HL-60 (cell line): ENCODE measurements around the gene TMC1.
A peak's percentile ranks its signal among the peaks of the same experiment; 100 is the strongest.
"Not testable (repeated sequence)": the region's sequence is repeated elsewhere in the genome, so short reads cannot be mapped to it uniquely, and the experiment has no call there.

ENCODE experiments used
- DNase-seq, 2 experiments: peaks; one replicate each; pipeline ENCODE4 v3.0.0-alpha.2; 2010 to 2020; ENCODE audit warnings: low read depth in 1 of 2, low spot score in 1 of 2
- H3K27ac ChIP-seq: fragments of 250-450 bp; sonication (Bioruptor Pico); replicated peaks from 2 replicates; pipeline ENCODE4 v1.5.1; 2020; ENCODE audit warnings: mild to moderate bottlenecking, moderate library complexity
- H3K27me3 ChIP-seq: fragments of 250-450 bp; sonication (Bioruptor Pico); 2 replicates; pipeline ENCODE4 v1.5.1; 2021; ENCODE audit warnings: mild to moderate bottlenecking, moderate library complexity; ENCODE audit not compliant: insufficient read depth, poor library complexity, severe bottlenecking
- H3K4me3 ChIP-seq: replicated peaks from 2 replicates; pipeline ENCODE4 v1.5.1; 2011; ENCODE audit warnings: mild to moderate bottlenecking, control low read depth, low read length; ENCODE audit not compliant: insufficient read depth
- CTCF ChIP-seq: IDR thresholded peaks from one replicate; pipeline ENCODE4 v1.5.1; 2011; ENCODE audit warnings: low read length, control low read depth, inconsistent platforms; ENCODE audit not compliant: insufficient read depth
- GABPA ChIP-seq: IDR thresholded peaks from 2 replicates; pipeline ENCODE4 v1.6.1; 2012; ENCODE audit warnings: low read depth
- POLR2AphosphoS5 ChIP-seq: IDR thresholded peaks from 2 replicates; pipeline ENCODE4 v1.6.1; 2012; ENCODE audit warnings: low read depth
- REST ChIP-seq: IDR thresholded peaks from 2 replicates; pipeline ENCODE4 v1.6.1; 2012; ENCODE audit warnings: low read depth; ENCODE audit not compliant: insufficient replicate concordance
- SPI1 ChIP-seq: IDR thresholded peaks from 2 replicates; pipeline ENCODE4 v1.6.1; 2012; ENCODE audit warnings: low read depth, mild to moderate bottlenecking, borderline replicate concordance

The TMC1 gene

DNA sequence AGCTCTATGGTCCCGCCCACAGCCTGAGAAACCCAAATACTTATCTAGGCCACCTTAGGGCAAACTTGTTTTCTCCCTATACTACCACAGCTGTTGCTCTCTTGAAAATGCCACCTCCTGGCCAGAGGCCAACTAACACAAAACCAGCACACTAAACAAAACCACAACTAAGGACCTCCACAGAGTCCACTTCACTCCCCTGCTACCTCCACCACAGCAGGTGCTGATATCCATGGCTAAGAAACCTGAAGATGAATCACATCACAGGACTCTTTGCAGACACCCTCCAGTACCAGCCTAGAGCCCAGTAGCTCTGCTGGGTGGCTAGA, 323.0 kb downstream of the TMC1 start:
- no peak for DNase-seq
- TF ChIP-seq GABPA, result no peak
- no peak for TF ChIP-seq SPI1
- no peak for TF ChIP-seq REST
- no peak for TF ChIP-seq POLR2AphosphoS5
- TF ChIP-seq CTCF, result no peak
- no peaks in the 10 kb centered on the region for H3K27me3 ChIP-seq
- no peak overlapping the region for H3K4me3 ChIP-seq
- no peak overlapping the region for H3K27ac ChIP-seq

- H3K27ac ChIP-seq, DNase-seq, H3K27me3 ChIP-seq, H3K4me3 ChIP-seq: not testable (repeated sequence)
Measured at GRCh38 chr9:72845052-72845451, 323.6 kb downstream of the TMC1 start.

DNA sequence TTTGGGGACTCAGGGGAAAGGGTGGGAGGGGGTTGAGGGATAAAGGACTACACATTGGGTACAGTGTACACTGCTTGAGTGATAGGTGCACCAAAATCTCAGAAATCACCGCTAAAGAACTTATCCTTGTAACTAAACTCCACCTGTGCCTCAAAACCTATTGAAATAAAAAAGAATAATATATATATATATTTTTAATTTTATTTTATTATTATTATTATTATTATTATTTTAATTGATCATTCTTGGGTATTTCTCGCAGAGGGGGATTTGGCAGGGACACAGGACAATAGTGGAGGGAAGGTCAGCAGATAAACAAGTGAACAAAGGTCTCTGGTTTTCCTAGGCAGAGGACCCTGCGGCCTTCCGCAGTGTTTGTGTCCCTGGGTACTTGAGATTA, 328.8 kb downstream of the TMC1 start:
- not testable (repeated sequence) for H3K27me3 ChIP-seq, H3K27ac ChIP-seq, DNase-seq, H3K4me3 ChIP-seq

DNA sequence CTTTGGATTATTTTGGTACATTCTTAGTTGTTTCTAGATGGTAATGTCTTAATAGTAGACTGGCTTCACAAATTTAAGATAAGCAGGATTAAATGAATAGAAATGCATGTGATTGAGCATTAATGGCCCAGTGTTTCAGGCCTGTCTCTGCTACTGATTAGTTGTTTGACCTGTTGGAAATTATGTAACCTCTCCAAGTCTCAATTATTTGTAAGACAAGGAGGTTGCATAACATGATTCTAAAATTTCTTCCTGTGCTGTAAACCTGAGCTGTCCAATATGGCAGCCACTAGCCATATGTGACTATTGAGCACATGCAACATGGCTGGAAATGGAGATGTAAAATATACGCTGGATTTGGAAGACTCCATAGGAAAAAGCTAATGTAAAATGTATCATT, 333.9 kb downstream of the TMC1 start:
- DNase-seq, result peak in 1 of 2 experiments; percentile 60
- Histone ChIP-seq H3K27ac (no peak overlapping the region), H3K4me3 (no peak overlapping the region), H3K27me3 (no peaks in the 10 kb centered on the region)
- TF ChIP-seq REST (no peak), POLR2AphosphoS5 (no peak), CTCF (no peak), SPI1 (no peak), GABPA (no peak)

DNA sequence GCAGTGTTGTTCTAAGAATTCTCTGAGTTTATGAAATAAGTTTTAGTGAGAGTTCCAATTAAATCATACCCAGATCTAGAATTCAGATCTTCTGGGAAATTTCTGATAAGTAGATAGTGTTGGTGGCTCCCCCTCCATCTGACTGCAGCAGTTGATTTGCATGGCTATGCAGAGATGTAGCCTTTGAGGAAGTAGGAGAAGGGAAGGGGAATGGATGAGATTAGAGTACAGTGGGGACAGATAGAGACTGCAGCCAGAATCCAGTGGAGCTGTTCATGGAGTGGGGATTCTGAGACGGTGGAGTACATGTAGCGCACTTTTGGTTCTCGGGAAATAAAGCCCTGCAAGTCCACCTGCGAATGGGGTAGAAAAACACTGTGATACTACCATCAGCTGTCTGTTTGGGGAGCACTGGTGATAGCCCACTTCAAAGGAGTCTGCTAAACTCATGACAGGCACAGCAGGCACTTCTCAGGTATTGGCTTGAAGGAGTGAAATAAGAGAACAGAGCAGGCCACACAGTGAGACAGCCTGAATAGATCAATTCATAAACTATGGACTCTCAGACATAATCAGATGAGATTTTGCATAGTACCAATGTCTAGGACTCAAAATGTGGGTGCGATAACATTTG, 334.6 kb downstream of the TMC1 start:
- TF ChIP-seq POLR2AphosphoS5 (no peak), CTCF (no peak), SPI1 (no peak), REST (no peak), GABPA (no peak)
- DNase-seq, result no peak

More for the DNA sequence above, 334.6 kb downstream of the TMC1 start:
- Histone ChIP-seq H3K27ac (no peak overlapping the region), H3K4me3 (no peak overlapping the region), H3K27me3 (no peaks in the 10 kb centered on the region)
